ENCODE results near the gene CLCA2. TPM values are rescaled to one million over a fixed set of nuclear protein-coding genes. Genes with fewer than 3 reads are reported as not detected.

Gene CLCA2
- total RNA-seq, 1 donor from 2014 or later: 0.60 TPM

DNA sequence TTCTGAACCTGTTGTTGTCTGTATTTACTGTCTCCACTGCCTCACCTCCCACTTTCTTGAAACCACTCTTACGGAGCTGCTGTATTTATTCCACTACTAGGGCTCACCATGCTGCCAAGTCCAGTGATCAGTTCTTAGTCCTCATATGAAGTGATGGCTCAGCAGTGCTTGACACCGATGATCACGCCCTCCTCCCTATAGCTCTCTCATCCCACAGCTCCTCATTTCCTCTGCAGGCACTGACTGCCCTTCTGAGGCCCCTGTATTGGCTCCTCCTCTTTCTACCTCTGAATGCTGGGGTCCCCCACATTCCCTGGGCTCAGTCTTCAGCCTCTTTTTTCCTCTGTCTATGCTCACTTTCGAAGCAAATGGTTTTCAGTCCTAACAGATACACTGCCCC, 48.2 kb downstream of the CLCA2 start:
- Mint-ChIP-seq H3K27me3 (peaks cover 10% of the 10 kb centered on the region), H3K4me3 (no peak overlapping the region), H3K27ac (no peak overlapping the region), H3K4me1 (ENCODE audit: unreplicated experiment) (peaks cover 8% of the 10 kb centered on the region), H3K9me3 (no peaks in the 10 kb centered on the region), H3K36me3 (no peaks in the 10 kb centered on the region)
- no peak for TF ChIP-seq CTCF (conservative IDR thresholded peaks at IDR 0.05)
- no peak for DNase-seq (ENCODE audit: extremely low spot score, unreplicated experiment)

GRCh38 chr1:86472767-86473166, 48.8 kb downstream of the CLCA2 start:
- Mint-ChIP-seq H3K27ac (no peak overlapping the region), H3K9me3 (no peaks in the 10 kb centered on the region), H3K27me3 (peaks cover 10% of the 10 kb centered on the region), H3K4me3 (no peak overlapping the region), H3K4me1 (ENCODE audit: unreplicated experiment) (peaks cover 8% of the 10 kb centered on the region), H3K36me3 (no peaks in the 10 kb centered on the region)
- TF ChIP-seq CTCF (conservative IDR thresholded peaks at IDR 0.05): no peak
- no peak for DNase-seq (ENCODE audit: extremely low spot score, unreplicated experiment)

DNA sequence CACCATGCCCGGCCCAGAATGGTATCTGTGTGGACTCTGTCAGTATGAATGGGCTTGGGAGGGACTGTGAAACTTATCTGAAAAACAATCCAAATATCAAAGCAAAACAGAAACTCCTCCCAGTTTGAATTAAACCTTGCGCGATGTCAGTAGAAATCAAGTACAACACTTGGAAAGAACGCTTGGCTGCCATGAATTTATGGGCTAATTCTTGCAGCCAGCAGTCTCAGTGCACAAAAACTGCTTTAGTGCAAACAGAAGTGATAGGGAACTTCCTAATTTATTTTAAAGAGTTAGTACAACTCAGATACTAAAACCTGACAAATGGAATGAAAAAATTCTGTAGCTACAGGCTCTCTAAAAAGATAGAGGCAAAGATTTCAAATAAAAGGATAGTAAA, 53.3 kb downstream of the CLCA2 start:
- no peak overlapping the region for H3K4me3 Mint-ChIP-seq
- no peaks in the 10 kb centered on the region for H3K9me3 Mint-ChIP-seq
- TF ChIP-seq CTCF (conservative IDR thresholded peaks at IDR 0.05): no peak
- H3K36me3 Mint-ChIP-seq: no peaks in the 10 kb centered on the region
- H3K27ac Mint-ChIP-seq: no peak overlapping the region
- H3K27me3 Mint-ChIP-seq: peaks cover 3% of the 10 kb centered on the region
- DNase-seq (ENCODE audit: extremely low spot score, unreplicated experiment): no peak
- H3K4me1 Mint-ChIP-seq (ENCODE audit: unreplicated experiment): no peaks in the 10 kb centered on the region

- no peak for TF ChIP-seq CTCF (conservative IDR thresholded peaks at IDR 0.05)
- Mint-ChIP-seq H3K27ac (no peak overlapping the region), H3K27me3 (peaks cover 3% of the 10 kb centered on the region), H3K4me1 (ENCODE audit: unreplicated experiment) (no peaks in the 10 kb centered on the region), H3K36me3 (no peaks in the 10 kb centered on the region), H3K9me3 (no peaks in the 10 kb centered on the region), H3K4me3 (no peak overlapping the region)
- no peak for DNase-seq (ENCODE audit: extremely low spot score, unreplicated experiment)
Measured at GRCh38 chr1:86477682-86478081, 53.7 kb downstream of the CLCA2 start.

DNA sequence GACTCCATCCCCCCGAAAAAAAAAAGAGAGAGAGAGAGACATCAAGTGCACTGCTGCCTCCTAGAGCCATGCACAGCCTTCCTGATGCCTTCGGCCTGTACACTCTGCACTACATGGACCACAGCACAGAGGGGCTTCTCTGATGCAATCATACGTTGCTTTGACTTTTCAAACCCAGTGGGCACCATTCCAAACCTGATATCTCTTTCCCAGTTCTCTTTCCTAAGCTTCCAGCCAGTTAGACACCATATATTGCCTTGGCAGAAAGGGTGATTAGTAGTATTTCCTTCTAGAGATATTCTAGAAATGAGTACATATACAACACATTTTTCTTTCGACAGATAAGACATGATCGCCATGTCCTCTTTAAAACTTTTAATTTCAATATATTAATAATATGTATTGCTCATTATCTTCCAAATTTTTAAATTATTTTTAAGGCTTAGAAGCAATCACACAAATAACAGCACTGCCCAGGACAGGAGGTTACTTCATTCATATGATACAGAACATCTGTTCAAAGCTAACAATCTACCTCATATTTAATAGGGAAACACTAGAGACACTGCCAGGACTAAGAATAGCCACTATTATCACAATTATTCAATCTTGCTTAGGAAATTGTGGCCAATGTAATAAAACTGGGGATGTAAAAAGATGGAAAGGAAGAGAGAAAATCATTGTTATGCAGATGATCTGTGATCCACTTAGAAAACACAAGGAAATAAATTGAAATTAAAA, 54.6 kb downstream of the CLCA2 start:
- no peaks in the 10 kb centered on the region for H3K4me1 Mint-ChIP-seq (ENCODE audit: unreplicated experiment)
- no peak for DNase-seq (ENCODE audit: extremely low spot score, unreplicated experiment)
- no peak overlapping the region for H3K4me3 Mint-ChIP-seq
- no peaks in the 10 kb centered on the region for H3K36me3 Mint-ChIP-seq
- H3K27ac Mint-ChIP-seq: no peak overlapping the region
- H3K9me3 Mint-ChIP-seq: no peaks in the 10 kb centered on the region
- no peak for TF ChIP-seq CTCF (conservative IDR thresholded peaks at IDR 0.05)
- H3K27me3 Mint-ChIP-seq: peaks cover 3% of the 10 kb centered on the region

Measured in type B pancreatic cell (in vitro differentiated cells).